Colonic mucosa (tissue), 4 donors: ENCODE results near the gene UPK1A. TPM values are rescaled to one million over a fixed set of nuclear protein-coding genes. Genes with fewer than 3 reads are reported as not detected.

Experiments
- DNase-seq: peaks from one replicate; pipeline ENCODE4 v3.0.0-alpha.2; 2020
- H3K27ac ChIP-seq: fragments of 200-600 bp; one replicate; pipeline ENCODE4 v1.8.0; 2021
- H3K27me3 ChIP-seq: fragments of 200-600 bp; one replicate; pipeline ENCODE4 v1.8.0; 2021
- H3K36me3 ChIP-seq: fragments of 200-600 bp; one replicate; pipeline ENCODE4 v1.8.0; 2021
- H3K4me1 ChIP-seq: fragments of 200-600 bp; one replicate; pipeline ENCODE4 v1.8.0; 2021; ENCODE audit warnings: mild to moderate bottlenecking
- H3K4me3 ChIP-seq: fragments of 200-600 bp; one replicate; pipeline ENCODE4 v1.8.0; 2021
- H3K9ac ChIP-seq, 2 donors: one replicate each; pipeline ENCODE4 v1.7.0; 2013; ENCODE audit warnings: control low read depth in 2 of 2, low read depth in 2 of 2, low read length in 2 of 2
- H3K9me3 ChIP-seq: fragments of 200-600 bp; one replicate; pipeline ENCODE4 v1.8.0; 2021
- CTCF ChIP-seq: fragments of 200-600 bp; IDR thresholded peaks from one replicate; pipeline ENCODE4 v1.8.0; 2022; ENCODE audit warnings: antibody characterized with exemption, mild to moderate bottlenecking
- intact Hi-C: fragments of 100-400 bp; cut with DNase I; formaldehyde crosslinking; loops from one replicate; pipeline ENCODE4 v1.14.1; 2022
- total RNA-seq, 2 donors: library from RNA; stranded (reverse); fragmentation: NEBNext Ultra II Directional in 1 of 2; extraction: Animal tissue kit (Norgen Biotek cat#: 25700) in 1 of 2; gene quantifications; one replicate each; pipeline ENCODE4 v1.2.1, GENCODE V29; 2021
- donor health status: healthy.
- donor health status: DM: no; HTN: no; CAD: no.
- donor health status: DM: no; HTN: no; CAD: no.

UPK1A gene
- total RNA-seq, 2 donors from 2014 or later = not detected

GRCh38 chr19:35719402-35720162 is 53.3 kb downstream of the UPK1A start:
- no peaks in the 10 kb centered on the region for H3K9me3 ChIP-seq
- H3K4me3 ChIP-seq = peak overlapping the region; percentile 95
- H3K27me3 ChIP-seq = no peaks in the 10 kb centered on the region
- no peak overlapping the region for H3K27ac ChIP-seq
- H3K9ac ChIP-seq = no peak overlapping the region
- TF ChIP-seq CTCF = no peak
- peaks cover 9% of the 10 kb centered on the region for H3K36me3 ChIP-seq
- DNase-seq = no peak
- intact Hi-C loops = no loop called here
- H3K4me1 ChIP-seq = peaks cover 18% of the 10 kb centered on the region

- Histone ChIP-seq H3K4me3 (no peak overlapping the region), H3K4me1 (peaks cover 18% of the 10 kb centered on the region), H3K27me3 (no peaks in the 10 kb centered on the region), H3K27ac (no peak overlapping the region), H3K9ac (no peak overlapping the region), H3K36me3 (peaks cover 14% of the 10 kb centered on the region), H3K9me3 (no peaks in the 10 kb centered on the region)
- intact Hi-C loops = no loop called here
- DNase-seq = no peak
- TF ChIP-seq CTCF = no peak
These were observed 53.8 kb downstream of the UPK1A start for GRCh38 chr19:35720163-35720524.

- TF ChIP-seq CTCF = no peak
- no peak for DNase-seq
- no peaks in the 10 kb centered on the region for H3K9me3 ChIP-seq
- peaks cover 19% of the 10 kb centered on the region for H3K36me3 ChIP-seq
- intact Hi-C loops = no loop called here
- no peak overlapping the region for H3K27ac ChIP-seq
- no peak overlapping the region for H3K4me3 ChIP-seq
- H3K27me3 ChIP-seq = no peaks in the 10 kb centered on the region
- H3K9ac ChIP-seq = no peak overlapping the region
- H3K4me1 ChIP-seq = peaks cover 14% of the 10 kb centered on the region
These were observed 54.3 kb downstream of the UPK1A start for GRCh38 chr19:35720648-35721047.

GRCh38 chr19:35721374-35721773 is 55.1 kb downstream of the UPK1A start:
- Histone ChIP-seq H3K27ac (no peak overlapping the region), H3K4me1 (peaks cover 10% of the 10 kb centered on the region), H3K9ac (no peak overlapping the region), H3K36me3 (peaks cover 27% of the 10 kb centered on the region), H3K27me3 (no peaks in the 10 kb centered on the region), H3K4me3 (no peak overlapping the region), H3K9me3 (no peaks in the 10 kb centered on the region)
- no peak for TF ChIP-seq CTCF
- no peak for DNase-seq
- intact Hi-C loops = no loop called here

GRCh38 chr19:35722461-35722860 is 56.1 kb downstream of the UPK1A start:
- Histone ChIP-seq H3K4me1 (peaks cover 10% of the 10 kb centered on the region), H3K9me3 (no peaks in the 10 kb centered on the region), H3K9ac (no peak overlapping the region), H3K36me3 (peaks cover 34% of the 10 kb centered on the region), H3K4me3 (no peak overlapping the region), H3K27me3 (no peaks in the 10 kb centered on the region), H3K27ac (no peak overlapping the region)
- TF ChIP-seq CTCF = no peak
- intact Hi-C loops = no loop called here
- DNase-seq = no peak
